Caco-2 (cell line): ENCODE results near the gene RAE1. TPM values are rescaled to one million over a fixed set of nuclear protein-coding genes. Genes with fewer than 3 reads are reported as not detected.
A peak's percentile ranks its signal among the peaks of the same experiment; 100 is the strongest.

Experiments used
- BruUV-seq: library from RNA; stranded (reverse); fragments of 400-500 nt; replicated peaks from 2 replicates; lab custom pipeline; 2021; lab: Mats Ljungman, UMichigan
- CTCF ChIA-PET: fragments of 300-600 bp; sonication (Branson Sonifier 250); formaldehyde crosslinking; loops from one replicate; lab custom pipeline; 2022; ENCODE audit warnings: antibody characterized with exemption; lab: Charles Lee
- POLR2A ChIA-PET: fragments of 300-600 bp; sonication (Branson Sonifier 250); formaldehyde crosslinking; loops from one replicate; lab custom pipeline; 2022; ENCODE audit warnings: antibody characterized with exemption; lab: Charles Lee
- DNase-seq, 2 experiments: peaks; one replicate each; pipeline versions ENCODE4 v3.0.0 to v3.0.0-alpha.2; 2020 to 2022
- H3K27me3 ChIP-seq: replicated peaks from 2 replicates; pipeline ENCODE4 v1.6.0; 2011; ENCODE audit warnings: low read length; ENCODE audit not compliant: control insufficient read depth, insufficient read depth
- H3K36me3 ChIP-seq: 2 replicates; pipeline ENCODE4 v1.5.1; 2011; ENCODE audit warnings: low read length; ENCODE audit not compliant: control insufficient read depth, insufficient read depth
- H3K4me1 ChIP-seq: fragments of 250-450 bp; sonication (Bioruptor Pico); 2 replicates; pipeline ENCODE4 v1.5.1; 2020; ENCODE audit warnings: mild to moderate bottlenecking
- H3K4me3 ChIP-seq: 2 replicates; pipeline ENCODE4 v1.5.1; 2011; ENCODE audit warnings: low read depth, mild to moderate bottlenecking, control low read depth, low read length
- H3K9me3 ChIP-seq: fragments of 250-450 bp; sonication (Bioruptor Pico); 2 replicates; pipeline ENCODE4 v1.5.1; 2020; ENCODE audit warnings: mild to moderate bottlenecking, moderate library complexity
- H3K27ac Mint-ChIP-seq: one replicate; pipeline ENCODE4 v1.8.0; 2022; ENCODE audit warnings: mixed read lengths; ENCODE audit not compliant: unreplicated experiment
- H3K27me3 Mint-ChIP-seq: one replicate; pipeline ENCODE4 v1.8.0; 2022; ENCODE audit warnings: mixed read lengths; ENCODE audit not compliant: insufficient read depth, unreplicated experiment
- H3K36me3 Mint-ChIP-seq: one replicate; pipeline ENCODE4 v1.8.0; 2022; ENCODE audit warnings: mild to moderate bottlenecking, mixed read lengths; ENCODE audit not compliant: insufficient read depth, unreplicated experiment
- H3K4me1 Mint-ChIP-seq: one replicate; pipeline ENCODE4 v1.8.0; 2022; ENCODE audit warnings: low read depth, mixed read lengths; ENCODE audit not compliant: unreplicated experiment
- H3K4me3 Mint-ChIP-seq: one replicate; pipeline ENCODE4 v1.8.0; 2022; ENCODE audit warnings: mild to moderate bottlenecking, moderate library complexity, mixed read lengths; ENCODE audit not compliant: unreplicated experiment
- H3K9me3 Mint-ChIP-seq: one replicate; pipeline ENCODE4 v1.8.0; 2022; ENCODE audit warnings: mixed read lengths; ENCODE audit not compliant: unreplicated experiment
- intact Hi-C: fragments of 100-400 bp; cut with micrococcal nuclease; formaldehyde crosslinking; loops from one replicate; pipeline ENCODE4 v1.10.0; 2022; ENCODE audit not compliant: unreplicated experiment
- total RNA-seq: library from RNA; stranded (reverse); gene quantifications from 2 replicates; pipeline ENCODE4 v1.2.3, GENCODE V29; 2022
- TF ChIP-seq, protein P1 (sequence below), 2 experiments: fragments of 200-600 bp in 1 of 2; IDR thresholded peaks; 1 replicate in 1 of 2; 2 replicates in 1 of 2; pipeline versions ENCODE4 v1.5.1 to v1.8.0; 2011 to 2022; ENCODE audit warnings: antibody characterized with exemption in 1 of 2, control low read depth in 1 of 2, inconsistent platforms in 1 of 2, low read depth in 1 of 2, low read length in 1 of 2, mild to moderate bottlenecking in 1 of 2, moderate library complexity in 1 of 2; ENCODE audit not compliant: insufficient read depth in 1 of 2, severe bottlenecking in 1 of 2, unreplicated experiment in 1 of 2

RAE1 gene
- total RNA-seq, 1 experiment from 2014 or later, result 133 TPM

DNA sequence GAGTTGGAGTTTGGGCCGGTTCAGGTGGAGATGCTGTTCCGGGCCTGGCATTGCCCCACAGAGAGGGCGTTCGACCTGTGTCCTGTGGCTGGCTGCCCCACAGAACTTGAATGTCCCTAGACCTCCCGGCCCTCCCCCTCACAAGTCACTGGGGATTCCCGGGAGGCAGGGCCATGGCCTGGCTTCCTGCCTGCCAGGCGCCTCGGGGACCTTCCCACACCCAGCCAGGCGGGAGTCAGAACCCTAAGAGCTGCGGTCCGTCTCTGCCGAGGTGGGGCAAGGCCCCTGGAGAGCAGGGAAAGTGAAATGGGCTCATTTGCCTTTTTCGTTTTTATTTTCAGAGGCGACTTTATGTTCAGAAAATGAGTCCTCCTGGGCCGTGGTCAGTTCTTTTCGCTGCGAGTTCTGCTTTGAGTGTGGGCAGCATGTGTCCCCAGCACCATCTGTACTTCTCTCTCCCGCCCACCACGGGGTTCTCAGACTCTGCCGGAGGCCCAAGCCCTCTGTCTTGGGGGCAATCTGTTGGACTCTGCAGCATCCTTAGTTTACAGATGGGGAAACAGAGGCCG, 48.6 kb downstream of the RAE1 start:
- H3K27ac Mint-ChIP-seq, result peak overlapping the region; percentile 47
- ChIA-PET POLR2A (no interaction called here), CTCF (no interaction called here)
- H3K4me1 Mint-ChIP-seq, result no peaks in the 10 kb centered on the region
- no peak overlapping the region for H3K4me3 Mint-ChIP-seq
- peaks cover 23% of the 10 kb centered on the region for H3K36me3 Mint-ChIP-seq
- H3K4me1 ChIP-seq, result no peaks in the 10 kb centered on the region
- intact Hi-C loops, result no loop called here
- H3K27me3 Mint-ChIP-seq, result no peaks in the 10 kb centered on the region
- no peak for DNase-seq
- H3K36me3 ChIP-seq, result peaks cover 14% of the 10 kb centered on the region
- H3K4me3 ChIP-seq, result no peak overlapping the region
- BruUV-seq, result no TSS peak
- H3K9me3 Mint-ChIP-seq, result no peaks in the 10 kb centered on the region
- H3K9me3 ChIP-seq, result no peaks in the 10 kb centered on the region
- TF ChIP-seq, protein P1, sequence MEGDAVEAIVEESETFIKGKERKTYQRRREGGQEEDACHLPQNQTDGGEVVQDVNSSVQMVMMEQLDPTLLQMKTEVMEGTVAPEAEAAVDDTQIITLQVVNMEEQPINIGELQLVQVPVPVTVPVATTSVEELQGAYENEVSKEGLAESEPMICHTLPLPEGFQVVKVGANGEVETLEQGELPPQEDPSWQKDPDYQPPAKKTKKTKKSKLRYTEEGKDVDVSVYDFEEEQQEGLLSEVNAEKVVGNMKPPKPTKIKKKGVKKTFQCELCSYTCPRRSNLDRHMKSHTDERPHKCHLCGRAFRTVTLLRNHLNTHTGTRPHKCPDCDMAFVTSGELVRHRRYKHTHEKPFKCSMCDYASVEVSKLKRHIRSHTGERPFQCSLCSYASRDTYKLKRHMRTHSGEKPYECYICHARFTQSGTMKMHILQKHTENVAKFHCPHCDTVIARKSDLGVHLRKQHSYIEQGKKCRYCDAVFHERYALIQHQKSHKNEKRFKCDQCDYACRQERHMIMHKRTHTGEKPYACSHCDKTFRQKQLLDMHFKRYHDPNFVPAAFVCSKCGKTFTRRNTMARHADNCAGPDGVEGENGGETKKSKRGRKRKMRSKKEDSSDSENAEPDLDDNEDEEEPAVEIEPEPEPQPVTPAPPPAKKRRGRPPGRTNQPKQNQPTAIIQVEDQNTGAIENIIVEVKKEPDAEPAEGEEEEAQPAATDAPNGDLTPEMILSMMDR (IDR thresholded peaks at IDR 0.05; ENCODE audit: insufficient read depth in 1 of 2, low read depth in 1 of 2, low read length in 1 of 2, severe bottlenecking in 1 of 2, unreplicated experiment in 1 of 2), result no peak
- H3K27me3 ChIP-seq, result no peaks in the 10 kb centered on the region

DNA sequence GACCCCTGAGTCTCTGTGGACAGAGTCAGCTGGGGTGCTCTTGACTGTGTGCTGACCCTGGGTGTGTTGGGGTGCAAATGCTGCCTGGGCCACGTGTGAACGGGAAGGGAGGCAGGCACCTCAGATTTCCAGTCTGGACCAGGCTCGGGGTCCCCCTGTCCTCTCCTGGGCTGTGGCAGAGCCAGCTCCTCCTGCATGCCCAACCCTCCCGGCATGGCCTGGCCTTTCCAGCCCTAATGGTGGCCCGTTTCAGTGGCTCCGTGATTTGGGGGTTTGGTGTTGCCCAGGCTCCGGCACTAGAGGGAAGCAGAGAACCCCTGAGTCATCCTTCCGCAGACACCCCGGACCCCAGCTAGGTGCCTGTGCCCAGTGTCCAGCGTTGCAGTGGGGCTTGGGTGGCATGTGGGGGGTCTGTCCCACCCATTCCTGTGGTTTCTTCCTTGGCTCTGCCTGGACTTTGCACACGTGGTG, 49.2 kb downstream of the RAE1 start:
- Mint-ChIP-seq H3K4me3 (no peak overlapping the region), H3K9me3 (no peaks in the 10 kb centered on the region), H3K36me3 (peaks cover 25% of the 10 kb centered on the region), H3K27ac (no peak overlapping the region), H3K27me3 (no peaks in the 10 kb centered on the region), H3K4me1 (no peaks in the 10 kb centered on the region)
- no peak for DNase-seq
- Histone ChIP-seq H3K27me3 (no peaks in the 10 kb centered on the region), H3K9me3 (no peaks in the 10 kb centered on the region), H3K36me3 (peaks cover 13% of the 10 kb centered on the region), H3K4me3 (no peak overlapping the region), H3K4me1 (no peaks in the 10 kb centered on the region)
- POLR2A ChIA-PET, result no interaction called here
- CTCF ChIA-PET, result no interaction called here
- intact Hi-C loops, result no loop called here
- TF ChIP-seq, protein P1 (IDR thresholded peaks at IDR 0.05; ENCODE audit: insufficient read depth in 1 of 2, low read depth in 1 of 2, low read length in 1 of 2, severe bottlenecking in 1 of 2, unreplicated experiment in 1 of 2), result peak in 1 of 2 experiments; percentile 9
- no TSS peak for BruUV-seq

DNA sequence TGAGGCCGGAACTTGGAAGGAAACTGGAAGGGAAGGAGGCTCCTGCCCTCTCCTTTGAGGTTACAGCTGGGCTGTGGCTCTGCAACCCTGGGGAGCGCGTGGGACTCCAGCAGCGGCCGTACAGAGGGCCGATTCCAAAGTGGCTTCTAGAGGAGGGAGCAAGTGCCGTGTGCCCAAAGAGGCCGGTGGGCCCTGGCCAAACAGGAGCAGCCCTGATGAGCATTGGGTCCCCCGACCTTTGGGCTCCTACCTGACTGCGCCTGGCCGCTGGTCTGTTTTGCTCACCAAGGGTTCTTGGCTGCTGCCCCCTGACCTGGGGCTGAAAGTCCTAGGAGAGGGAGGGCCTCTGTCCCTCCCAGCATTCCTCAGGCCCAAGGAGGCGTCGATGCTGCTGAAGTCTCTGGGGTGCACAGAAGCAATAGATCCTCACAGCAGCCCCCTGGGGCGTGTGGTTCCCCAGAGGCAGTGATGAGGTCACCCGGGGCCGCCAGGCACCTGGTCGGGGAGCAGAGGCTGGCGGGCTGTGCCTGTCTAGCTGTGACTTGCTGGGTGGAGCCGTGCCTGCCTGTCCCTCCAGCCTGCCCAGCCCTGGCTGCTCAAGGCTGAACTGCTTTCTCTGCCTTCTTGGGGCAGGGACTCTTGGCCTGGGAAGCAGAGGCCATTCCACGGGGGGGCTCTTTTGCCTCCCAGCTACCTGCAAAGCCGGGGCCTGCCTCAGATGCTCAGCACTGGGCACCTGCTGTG, 49.9 kb downstream of the RAE1 start:
- Mint-ChIP-seq H3K9me3 (no peaks in the 10 kb centered on the region), H3K27me3 (no peaks in the 10 kb centered on the region), H3K4me1 (no peaks in the 10 kb centered on the region), H3K27ac (no peak overlapping the region), H3K4me3 (no peak overlapping the region), H3K36me3 (peaks cover 20% of the 10 kb centered on the region)
- CTCF ChIA-PET, result no interaction called here
- Histone ChIP-seq H3K9me3 (no peaks in the 10 kb centered on the region), H3K27me3 (no peaks in the 10 kb centered on the region), H3K4me1 (no peaks in the 10 kb centered on the region), H3K36me3 (peaks cover 13% of the 10 kb centered on the region), H3K4me3 (no peak overlapping the region)
- POLR2A ChIA-PET, result no interaction called here
- DNase-seq, result no peak
- TF ChIP-seq, protein P1 (IDR thresholded peaks at IDR 0.05; ENCODE audit: insufficient read depth in 1 of 2, low read depth in 1 of 2, low read length in 1 of 2, severe bottlenecking in 1 of 2, unreplicated experiment in 1 of 2), result no peak
- intact Hi-C loops, result no loop called here
- no TSS peak for BruUV-seq
